GM12865 (cell line): Measurements from ENCODE around the gene NRP2.

Source experiments
- DNase-seq: peaks from one replicate; pipeline ENCODE4 v3.0.0; 2010; ENCODE audit warnings: low read depth
- H3K4me3 ChIP-seq: 2 replicates; pipeline ENCODE4 v1.5.1; 2011; ENCODE audit warnings: mild to moderate bottlenecking, low read depth, low read length, control low read depth
- CTCF ChIP-seq: IDR thresholded peaks from 2 replicates; pipeline ENCODE4 v1.5.1; 2011; ENCODE audit warnings: low read length, control low read depth, low read depth, inconsistent platforms; ENCODE audit not compliant: insufficient read depth; ENCODE audit errors: missing control alignments

The NRP2 gene

GRCh38 chr2:205750797-205751196 lies 68.5 kb downstream of the NRP2 start:
- H3K4me3 ChIP-seq, result no peak overlapping the region
- no peak for DNase-seq
- no peak for TF ChIP-seq CTCF

DNA sequence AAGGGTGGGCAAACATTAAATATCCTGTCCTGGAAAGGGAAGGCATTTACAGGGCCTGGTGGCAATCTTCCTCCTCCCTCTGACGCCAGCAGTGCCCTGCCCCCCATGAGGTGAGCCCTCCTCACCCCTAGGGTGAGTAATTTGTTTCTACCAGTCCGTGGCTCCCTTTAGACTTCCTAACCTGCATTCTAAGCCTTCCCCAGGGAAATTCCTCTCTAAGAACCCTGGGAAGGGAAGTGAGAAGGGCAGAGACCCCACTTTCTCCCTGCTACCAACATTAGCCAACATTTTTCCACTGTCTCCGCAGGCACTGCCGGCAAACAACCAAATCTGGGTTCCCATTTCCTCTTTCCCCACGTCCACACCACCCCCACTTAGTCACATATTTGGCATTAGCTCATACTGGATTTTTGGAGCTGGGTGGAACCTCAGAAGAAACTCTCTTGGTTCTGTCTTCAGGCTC lies 69.3 kb downstream of the NRP2 start:
- H3K4me3 ChIP-seq, result no peak overlapping the region
- DNase-seq, result no peak
- no peak for TF ChIP-seq CTCF

DNA sequence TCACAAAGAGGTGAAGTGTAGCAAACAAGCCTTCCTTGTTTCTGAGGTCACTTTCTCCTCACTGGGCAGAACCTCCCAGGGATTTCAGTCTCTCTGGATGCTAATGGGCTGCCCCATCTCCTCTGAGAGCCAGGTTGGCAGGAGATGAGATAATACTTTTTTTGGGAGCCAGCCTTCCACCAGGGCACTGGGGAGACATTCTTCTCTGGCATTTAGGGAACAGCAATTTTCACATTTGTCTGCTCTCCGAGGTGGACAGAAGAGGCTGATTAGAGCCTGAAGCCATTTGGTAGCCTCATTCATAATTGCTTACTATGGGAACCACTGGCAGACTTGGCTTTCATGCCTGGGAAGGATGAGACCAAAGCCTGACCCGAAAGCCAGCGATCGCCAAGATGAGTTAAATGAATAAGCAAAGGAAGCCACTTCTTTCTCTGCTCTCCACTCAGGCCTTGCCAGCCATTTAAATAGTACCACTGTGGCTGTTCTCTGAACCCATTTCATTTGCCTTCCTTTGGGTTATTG lies 70.1 kb downstream of the NRP2 start:
- no peak for TF ChIP-seq CTCF
- no peak overlapping the region for H3K4me3 ChIP-seq
- DNase-seq, result no peak

- no peak for DNase-seq
- no peak for TF ChIP-seq CTCF
Measured at GRCh38 chr2:205752924-205753323, 70.6 kb downstream of the NRP2 start.

DNA sequence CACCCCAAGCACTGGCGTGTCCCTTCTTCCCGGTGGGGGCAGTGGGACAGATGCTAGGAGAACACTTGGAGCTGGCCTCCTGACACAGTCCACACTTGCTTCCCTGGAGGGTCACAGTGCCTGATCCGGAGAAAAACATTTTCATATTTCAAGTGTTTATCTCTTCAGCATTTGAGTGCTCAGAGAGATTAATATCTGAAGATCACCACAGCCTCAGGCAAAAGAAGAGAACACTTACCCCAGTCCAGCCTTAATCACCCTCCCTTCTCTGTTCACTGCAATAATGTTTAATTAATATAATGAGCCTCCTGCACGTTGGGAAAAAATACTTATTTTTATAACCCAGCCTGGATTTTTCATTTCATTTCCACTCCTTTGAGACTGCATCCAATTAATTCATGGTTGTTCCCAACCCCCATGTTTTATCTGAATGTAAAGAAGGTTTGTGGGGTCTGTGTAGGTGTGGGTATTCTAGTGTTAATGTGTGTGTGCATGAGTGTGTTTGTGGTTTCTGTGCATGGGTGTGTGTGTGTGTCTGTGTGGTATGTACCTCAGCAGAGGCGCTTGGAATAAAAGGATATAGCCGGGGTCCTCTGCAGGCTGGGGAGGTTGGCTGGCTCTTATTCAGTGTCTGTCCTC lies 72.1 kb downstream of the NRP2 start:
- no peak for TF ChIP-seq CTCF
- H3K4me3 ChIP-seq, result no peak overlapping the region
- DNase-seq, result no peak

More at GRCh38 chr2:205752924-205753323, 70.6 kb downstream of the NRP2 start:
- no peak overlapping the region for H3K4me3 ChIP-seq

DNA sequence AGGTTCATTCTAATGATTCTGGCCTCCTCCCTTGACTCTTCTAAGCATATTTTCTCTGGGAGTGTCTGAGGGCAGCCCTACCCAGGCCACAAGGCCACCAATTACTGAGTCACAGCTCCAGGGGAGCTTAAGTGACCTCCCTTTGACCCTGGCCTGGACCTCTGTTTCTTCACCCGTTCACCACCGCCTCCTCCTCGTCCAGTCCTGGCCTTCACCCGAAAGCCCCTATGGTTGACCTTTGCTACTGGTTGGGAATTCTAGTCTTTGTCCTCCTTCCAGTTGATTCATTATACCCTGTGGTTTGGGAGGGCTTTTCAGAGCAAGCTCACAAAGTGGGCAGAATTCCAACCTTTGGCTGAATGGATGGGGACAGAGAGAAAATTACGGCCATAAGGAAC lies 72.6 kb downstream of the NRP2 start:
- no peak for TF ChIP-seq CTCF
- DNase-seq, result no peak
- no peak overlapping the region for H3K4me3 ChIP-seq

GRCh38 chr2:205755923-205756322 lies 73.6 kb downstream of the NRP2 start:
- TF ChIP-seq CTCF, result no peak
- DNase-seq, result no peak
- no peak overlapping the region for H3K4me3 ChIP-seq
